Thyroid gland (tissue), 4 donors: ENCODE results near the gene GPBP1.

Experiments used
- POLR2A ChIP-seq, 2 donors: fragments of 450-650 bp; IDR thresholded peaks; one replicate each; pipeline ENCODE4 v1.6.1; 2017; ENCODE audit warnings: antibody characterized with exemption in 2 of 2, mild to moderate bottlenecking in 2 of 2, moderate library complexity in 1 of 2
- TF ChIP-seq, protein P1 (sequence below), 6 experiments: fragments of 200-600 bp in 3 of 6; fragments of 450-650 bp in 3 of 6; sonication (generic) in 3 of 6; IDR thresholded peaks; one replicate each; pipeline ENCODE4 v1.5.1; 2016 to 2019; ENCODE audit warnings: antibody characterized with exemption in 6 of 6, mild to moderate bottlenecking in 2 of 6, inconsistent platforms in 1 of 6, moderate library complexity in 1 of 6

GRCh38 chr5:57155033-57155432 lies 18.8 kb upstream of the GPBP1 start:
- no peak for TF ChIP-seq POLR2A (IDR thresholded peaks at IDR 0.05)
- TF ChIP-seq, protein P1, sequence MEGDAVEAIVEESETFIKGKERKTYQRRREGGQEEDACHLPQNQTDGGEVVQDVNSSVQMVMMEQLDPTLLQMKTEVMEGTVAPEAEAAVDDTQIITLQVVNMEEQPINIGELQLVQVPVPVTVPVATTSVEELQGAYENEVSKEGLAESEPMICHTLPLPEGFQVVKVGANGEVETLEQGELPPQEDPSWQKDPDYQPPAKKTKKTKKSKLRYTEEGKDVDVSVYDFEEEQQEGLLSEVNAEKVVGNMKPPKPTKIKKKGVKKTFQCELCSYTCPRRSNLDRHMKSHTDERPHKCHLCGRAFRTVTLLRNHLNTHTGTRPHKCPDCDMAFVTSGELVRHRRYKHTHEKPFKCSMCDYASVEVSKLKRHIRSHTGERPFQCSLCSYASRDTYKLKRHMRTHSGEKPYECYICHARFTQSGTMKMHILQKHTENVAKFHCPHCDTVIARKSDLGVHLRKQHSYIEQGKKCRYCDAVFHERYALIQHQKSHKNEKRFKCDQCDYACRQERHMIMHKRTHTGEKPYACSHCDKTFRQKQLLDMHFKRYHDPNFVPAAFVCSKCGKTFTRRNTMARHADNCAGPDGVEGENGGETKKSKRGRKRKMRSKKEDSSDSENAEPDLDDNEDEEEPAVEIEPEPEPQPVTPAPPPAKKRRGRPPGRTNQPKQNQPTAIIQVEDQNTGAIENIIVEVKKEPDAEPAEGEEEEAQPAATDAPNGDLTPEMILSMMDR (IDR thresholded peaks at IDR 0.05) = no peak
